GM19193 (cell line): ENCODE data around the gene SPATA13.

ENCODE experiments used
- POLR2A ChIP-seq: IDR thresholded peaks from 4 replicates; pipeline ENCODE4 v1.6.1; 2011; ENCODE audit not compliant: insufficient read depth, insufficient read length; ENCODE audit errors: extremely low read depth

The SPATA13 gene

DNA sequence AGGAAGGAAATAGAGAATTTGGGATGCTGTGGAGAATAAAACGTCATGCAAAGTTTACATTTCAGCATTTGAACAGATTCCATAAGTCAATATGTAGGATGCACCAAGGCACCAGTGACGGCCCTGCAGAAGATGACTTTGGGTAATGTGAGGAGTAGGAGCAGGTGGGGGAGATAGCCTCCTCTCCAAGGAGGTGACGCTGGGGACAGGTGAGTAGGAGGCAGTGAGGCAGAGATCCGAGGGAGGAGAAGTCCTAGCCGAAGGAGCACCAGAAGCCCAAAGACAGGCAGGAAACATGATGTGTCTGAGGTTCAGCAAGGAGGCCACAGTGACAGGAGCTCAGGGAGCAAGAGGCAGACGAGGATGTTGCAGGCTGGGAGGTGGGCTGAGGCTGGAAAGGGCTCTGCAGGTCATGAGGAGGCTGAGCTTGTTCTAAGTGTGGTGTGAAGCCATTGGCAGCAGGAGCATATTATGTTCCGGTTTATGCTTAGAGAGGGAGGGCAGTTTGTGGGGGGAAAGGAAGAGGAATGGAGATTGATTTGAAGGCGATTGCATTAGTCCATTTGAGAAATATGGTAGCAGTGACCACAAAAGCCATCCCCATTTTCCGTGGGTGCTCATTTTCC lies 93.1 kb downstream of the SPATA13 start:
- TF ChIP-seq POLR2A = no peak

GRCh38 chr13:24254146-24254841 lies 93.8 kb downstream of the SPATA13 start:
- no peak for TF ChIP-seq POLR2A

DNA sequence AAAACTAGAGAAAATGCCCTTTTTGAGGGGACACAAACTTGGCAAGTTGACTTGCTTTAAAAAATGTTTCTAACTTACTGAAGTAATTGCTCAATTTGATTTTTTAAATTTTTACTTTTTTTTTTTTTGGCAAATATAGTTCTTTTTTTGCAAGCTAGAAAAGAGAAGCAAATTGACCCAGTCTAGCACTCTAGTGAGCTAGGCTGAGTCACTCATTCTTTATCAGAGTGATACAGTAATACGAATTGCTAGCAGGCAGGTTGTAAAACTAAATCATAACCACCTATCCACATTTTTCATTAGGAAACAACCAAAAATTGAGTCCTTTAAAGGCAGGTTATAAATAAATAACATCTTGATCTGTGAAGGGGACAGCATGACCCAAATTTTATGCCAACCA lies 97.0 kb downstream of the SPATA13 start:
- no peak for TF ChIP-seq POLR2A

- TF ChIP-seq POLR2A = no peak
Measured at GRCh38 chr13:24261566-24261965, 101.0 kb downstream of the SPATA13 start.

DNA sequence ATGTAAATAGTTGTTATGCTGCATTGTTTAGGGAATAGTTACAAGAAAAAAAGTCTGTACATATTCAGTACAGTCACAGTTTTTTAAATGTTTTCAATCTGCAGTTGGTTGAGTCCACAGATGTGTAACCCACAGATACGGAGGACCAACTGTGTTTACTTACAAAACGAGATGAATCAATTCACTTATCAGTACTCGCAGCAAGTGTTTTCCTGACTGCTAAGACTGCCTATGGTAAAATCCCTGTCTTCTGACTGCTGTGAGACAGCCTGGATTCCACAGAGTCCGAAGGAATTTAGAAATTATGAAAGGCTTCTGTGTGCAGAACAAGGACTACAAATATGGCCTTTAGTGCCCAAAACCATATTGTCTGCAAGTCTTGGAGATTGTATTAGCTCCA lies 103.1 kb downstream of the SPATA13 start:
- TF ChIP-seq POLR2A = no peak

- no peak for TF ChIP-seq POLR2A
Measured at GRCh38 chr13:24264976-24265375, 104.5 kb downstream of the SPATA13 start.

DNA sequence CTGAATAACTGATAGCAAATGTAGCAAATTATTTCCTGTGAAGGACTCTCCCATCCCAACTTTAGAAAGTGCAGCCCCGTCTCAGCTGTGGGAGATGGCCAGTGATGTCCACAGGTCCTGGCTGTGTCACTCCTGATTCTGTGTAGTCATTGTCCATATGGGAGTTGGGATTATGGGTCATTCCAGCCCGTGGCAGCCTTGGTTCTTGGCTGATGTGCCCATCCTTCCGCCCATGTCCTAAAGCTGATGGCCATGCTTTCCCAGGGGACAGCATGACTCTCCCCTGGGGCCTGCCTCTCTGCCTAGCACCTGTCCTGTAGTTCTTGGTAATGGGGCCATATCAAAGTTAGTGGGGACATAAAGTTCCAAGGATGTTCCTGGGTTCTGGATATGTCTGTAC lies 104.9 kb downstream of the SPATA13 start:
- TF ChIP-seq POLR2A = no peak

DNA sequence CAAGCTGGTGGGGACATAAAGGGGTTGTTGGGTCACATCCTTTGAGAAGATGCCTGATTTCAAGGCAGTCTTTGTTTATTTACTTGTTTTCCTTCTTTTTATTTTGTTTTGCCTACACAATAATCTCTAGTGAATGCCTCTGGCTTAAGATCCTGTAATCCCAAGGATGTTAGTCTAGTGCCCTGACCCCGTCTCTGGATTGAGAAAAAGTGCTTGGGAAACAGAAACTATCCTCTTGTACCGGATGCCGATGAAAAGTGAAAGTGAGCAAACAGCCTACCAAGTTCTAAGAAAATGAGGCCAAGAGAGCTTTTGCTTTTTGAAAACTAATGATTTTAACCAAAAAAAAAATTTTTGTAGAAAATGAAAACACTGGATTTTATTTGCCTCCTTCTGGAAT lies 106.8 kb downstream of the SPATA13 start:
- no peak for TF ChIP-seq POLR2A

GRCh38 chr13:24267801-24268200 lies 107.3 kb downstream of the SPATA13 start:
- TF ChIP-seq POLR2A = no peak

GRCh38 chr13:24269821-24270220 lies 109.3 kb downstream of the SPATA13 start:
- no peak for TF ChIP-seq POLR2A

DNA sequence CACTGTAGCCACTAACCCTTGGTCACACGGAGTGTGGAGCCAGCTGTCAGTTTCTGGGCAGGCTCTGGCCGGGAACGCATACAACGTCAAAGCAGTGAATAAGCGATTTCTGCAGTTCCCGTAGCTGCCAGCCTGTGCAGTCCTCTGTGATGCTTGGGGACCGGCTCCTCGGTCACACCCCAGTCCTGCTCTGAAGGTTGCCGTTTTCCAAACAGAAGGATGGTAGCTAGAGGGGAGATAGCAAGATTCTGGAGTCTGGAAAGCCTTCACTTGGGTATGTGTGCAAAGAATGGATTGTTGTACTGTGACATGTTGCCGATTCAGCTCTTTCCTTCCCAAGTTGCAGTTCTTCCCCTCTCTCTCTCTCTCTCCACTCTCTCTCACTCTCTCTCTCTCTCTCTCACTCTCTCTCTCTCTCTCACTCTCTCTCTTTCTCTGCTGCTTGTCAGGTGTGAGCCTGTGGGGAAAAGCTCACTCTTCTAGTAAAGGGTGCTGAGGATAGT lies 110.2 kb downstream of the SPATA13 start:
- TF ChIP-seq POLR2A = peak; percentile 60

GRCh38 chr13:24271231-24271600 lies 110.7 kb downstream of the SPATA13 start:
- no peak for TF ChIP-seq POLR2A

GRCh38 chr13:24271601-24272451 lies 111.3 kb downstream of the SPATA13 start:
- TF ChIP-seq POLR2A = peak; percentile 22

DNA sequence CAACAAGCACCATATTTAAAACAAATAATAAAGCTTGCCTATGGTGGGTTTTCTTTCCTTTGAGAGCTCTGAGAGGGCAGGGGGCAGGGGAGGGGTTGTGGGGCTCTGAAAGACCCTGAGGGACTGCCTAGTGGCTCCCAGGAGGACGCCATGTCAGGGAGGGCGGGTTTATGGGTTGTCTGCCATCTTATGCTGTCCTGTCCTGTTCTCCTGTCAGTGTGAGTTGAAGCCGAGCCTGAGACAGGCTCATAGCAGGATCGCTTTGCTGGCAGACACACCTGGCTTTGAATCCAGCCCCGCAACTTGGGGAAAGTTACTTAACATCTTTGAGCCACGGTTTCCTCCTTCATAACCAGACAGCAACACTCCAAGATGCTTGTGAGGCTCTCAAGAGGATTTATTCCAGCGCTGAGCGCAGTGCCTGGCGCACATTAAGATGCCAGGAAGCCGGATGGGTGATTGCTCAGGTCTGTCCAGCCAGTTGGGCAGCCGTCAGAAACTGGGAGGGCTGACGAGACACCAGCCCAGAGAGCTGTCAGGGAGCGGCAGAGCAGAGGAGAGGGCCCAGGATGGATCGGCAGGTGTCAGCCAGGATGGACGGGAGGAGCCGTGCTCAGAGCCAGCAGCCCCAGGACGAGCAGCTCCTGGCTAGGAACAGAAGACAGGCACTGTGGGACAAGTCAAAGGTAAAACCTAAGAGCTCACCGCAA lies 112.1 kb downstream of the SPATA13 start:
- TF ChIP-seq POLR2A = no peak

- TF ChIP-seq POLR2A = no peak
Measured at GRCh38 chr13:24273926-24274325, 113.4 kb downstream of the SPATA13 start.
